ENCODE measurements around the gene KCP. TPM values are rescaled to one million over a fixed set of nuclear protein-coding genes. Genes with fewer than 3 reads are reported as not detected.

Gene KCP
- total and polyA plus RNA-seq, 2 of the 13 experiments (the other 11 are each of a cell fraction or from before 2014, with no cell fraction given) = 0.37 to 1.0 TPM

GRCh38 chr7:128932862-128933179, 22.3 kb upstream of the KCP start:
- H3K4me3 ChIP-seq (replicated peaks in 1 of 3; ENCODE audit: insufficient read depth in 1 of 3, low read depth in 2 of 3, low read length in 3 of 3) = no peak overlapping the region
- no peaks in the 10 kb centered on the region for H3K9me3 ChIP-seq (ENCODE audit: low read length)
- in situ Hi-C loops (cut with HindIII; ENCODE audit: extremely low pct_ligation_motif_present, low pct_unique_long_range_greater_than_20kb) = no loop called here
- peaks cover 48% of the 10 kb centered on the region for H3K4me1 ChIP-seq (ENCODE audit: insufficient read depth, low read length)
- no peaks in the 10 kb centered on the region for H3K36me3 ChIP-seq (replicated peaks in 1 of 2; ENCODE audit: control insufficient read depth in 1 of 2, insufficient read depth in 2 of 2, low read length in 2 of 2)
- no peak overlapping the region for H2AFZ ChIP-seq (ENCODE audit: low read length)
- no peak overlapping the region for H3K27ac ChIP-seq (ENCODE audit: extremely low read length, insufficient read depth, low read length)
- H3K79me2 ChIP-seq (ENCODE audit: insufficient read depth, low read length) = no peaks in the 10 kb centered on the region
- POLR2A ChIA-PET = no interaction called here
- intact Hi-C loops (cut with micrococcal nuclease; ENCODE audit: unreplicated experiment) = no loop called here
- TF ChIP-seq ZBTB4 (CRISPR knock-in tag; IDR thresholded peaks at IDR 0.05; ENCODE audit: borderline replicate concordance) (no peak), NFKBIZ (CRISPR knock-in tag; IDR thresholded peaks at IDR 0.05) (no peak), KDM5B (CRISPR knock-in tag; IDR thresholded peaks at IDR 0.05; ENCODE audit: borderline replicate concordance) (no peak), ZNF670 (CRISPR knock-in tag; IDR thresholded peaks at IDR 0.05; ENCODE audit: borderline replicate concordance) (no peak), SIX1 (CRISPR knock-in tag; IDR thresholded peaks at IDR 0.05; ENCODE audit: borderline replicate concordance) (no peak), SP2 (CRISPR knock-in tag; IDR thresholded peaks at IDR 0.05) (no peak), ZNF282 (IDR thresholded peaks at IDR 0.05; ENCODE audit: partially characterized antibody) (no peak), ZNF235 (CRISPR knock-in tag; IDR thresholded peaks at IDR 0.05; ENCODE audit: borderline replicate concordance) (no peak), DMTF1 (CRISPR knock-in tag; IDR thresholded peaks at IDR 0.05) (no peak)
- DNase-seq (ENCODE audit: low spot score) (no peak), ATAC-seq (no peak), FAIRE-seq (no peak)
- BruUV-seq (replicated peaks) = no TSS peak
- CTCF ChIA-PET (ENCODE audit: low intra/inter-chr PET ratio, low total read pairs) = no interaction called here
- H3K27me3 ChIP-seq (ENCODE audit: control insufficient read depth in 1 of 2, insufficient read depth in 2 of 2, low read length in 2 of 2) = peaks cover 9 to 55% of the 10 kb centered on the region in 2 experiments
- H3K4me2 ChIP-seq (ENCODE audit: low read depth, low read length) = no peak overlapping the region
- H4K20me1 ChIP-seq (ENCODE audit: insufficient read depth, low read length) = no peaks in the 10 kb centered on the region
- H3K9ac ChIP-seq (ENCODE audit: insufficient read depth, low read depth, low read length) = no peak overlapping the region
- no CpG with 5 or more reads among the region's 4 CpGs for WGBS (ENCODE audit: low lambda C conversion rate)
